Measurements from ENCODE around the gene BRF1.

Gene BRF1

DNA sequence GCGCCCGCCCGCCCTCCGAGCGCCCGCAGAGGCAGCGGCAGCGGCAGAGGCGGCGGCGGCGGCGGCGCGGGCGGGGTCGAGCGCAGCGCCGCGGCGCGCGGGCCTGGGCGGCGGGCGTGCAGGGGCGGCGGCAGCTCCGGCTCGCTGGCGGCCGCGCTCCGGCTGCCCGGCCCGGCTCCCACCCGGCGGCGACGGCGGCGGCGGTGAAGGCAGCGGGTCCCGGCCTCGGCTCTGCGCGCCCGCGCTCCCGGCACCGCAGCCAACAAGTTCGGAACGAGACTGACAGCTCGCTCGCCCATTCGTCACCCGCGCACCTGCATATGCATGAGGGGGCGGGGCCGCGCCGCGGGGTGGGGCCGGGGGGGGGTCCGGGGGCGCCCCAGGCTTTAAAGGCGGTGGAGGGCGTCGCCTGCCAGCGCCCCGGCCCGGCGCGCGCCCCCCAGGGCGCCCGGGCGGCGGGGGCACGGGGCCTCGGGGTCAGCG lies 132.3 kb downstream of the BRF1 start, which contains the start of gene JAG2:
JAG2 (minus strand) TSS at position 281 of the 483 bp plus-strand sequence. CDS start 356 bp downstream, outside the sequence.
- peak; percentile 28 for DNase-seq

DNA sequence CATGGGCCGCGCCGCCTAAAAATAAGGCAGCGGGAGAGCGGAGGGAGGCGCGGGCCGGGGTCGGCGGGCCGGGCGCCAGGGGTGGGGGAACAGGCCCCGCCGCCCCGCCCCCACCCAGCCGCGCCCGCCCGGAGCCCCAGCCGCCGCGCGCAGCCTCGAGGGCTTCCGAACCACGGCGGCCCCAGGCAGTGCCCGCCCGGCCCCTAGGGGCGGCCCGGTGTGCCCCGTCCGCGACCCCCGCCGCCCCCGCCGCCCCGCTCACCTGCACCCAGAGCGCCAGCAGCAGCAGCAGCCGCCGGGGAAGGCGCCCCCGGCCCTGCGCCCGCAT lies 132.7 kb downstream of the BRF1 start:
- no peak for DNase-seq

DNA sequence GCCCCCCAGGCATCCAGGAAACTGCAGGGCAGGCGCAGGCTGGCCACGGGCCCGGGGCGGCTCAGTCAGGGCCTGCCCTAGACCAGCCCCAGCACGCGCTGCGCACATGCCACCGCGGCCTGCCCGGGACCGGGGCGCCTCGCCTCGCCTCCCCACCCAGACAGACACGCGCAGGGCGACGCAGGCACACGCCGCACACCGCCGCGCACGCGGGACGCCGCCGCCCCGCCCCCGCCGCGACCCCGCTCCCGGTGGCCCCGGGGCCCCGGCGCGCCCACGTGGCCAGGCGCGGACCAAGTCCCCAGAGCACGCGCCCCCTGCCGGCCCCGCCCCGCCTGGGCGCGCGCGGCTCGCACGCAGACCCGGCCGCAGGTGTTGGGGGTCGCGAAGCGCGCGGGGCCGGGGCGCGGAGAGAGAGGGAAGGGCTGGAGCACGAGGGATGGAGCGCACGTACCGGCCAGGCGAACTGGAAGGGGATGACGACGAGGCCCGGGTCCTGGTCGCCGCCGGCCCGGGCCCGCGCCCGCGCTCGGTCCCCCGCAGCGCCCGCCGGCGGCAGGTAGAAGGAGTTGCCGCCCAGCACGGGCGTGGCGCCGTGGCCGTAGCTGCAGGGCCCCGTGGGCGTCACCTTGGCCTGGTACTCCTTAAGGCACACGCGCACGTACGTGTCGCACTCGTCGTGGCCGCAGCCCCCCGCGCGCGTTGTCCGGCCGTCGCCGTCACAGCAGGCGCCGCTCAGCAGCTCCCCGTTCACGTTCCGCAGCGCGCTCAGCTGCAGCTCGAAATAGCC lies 133.3 kb downstream of the BRF1 start:
- DNase-seq: no peak

DNA sequence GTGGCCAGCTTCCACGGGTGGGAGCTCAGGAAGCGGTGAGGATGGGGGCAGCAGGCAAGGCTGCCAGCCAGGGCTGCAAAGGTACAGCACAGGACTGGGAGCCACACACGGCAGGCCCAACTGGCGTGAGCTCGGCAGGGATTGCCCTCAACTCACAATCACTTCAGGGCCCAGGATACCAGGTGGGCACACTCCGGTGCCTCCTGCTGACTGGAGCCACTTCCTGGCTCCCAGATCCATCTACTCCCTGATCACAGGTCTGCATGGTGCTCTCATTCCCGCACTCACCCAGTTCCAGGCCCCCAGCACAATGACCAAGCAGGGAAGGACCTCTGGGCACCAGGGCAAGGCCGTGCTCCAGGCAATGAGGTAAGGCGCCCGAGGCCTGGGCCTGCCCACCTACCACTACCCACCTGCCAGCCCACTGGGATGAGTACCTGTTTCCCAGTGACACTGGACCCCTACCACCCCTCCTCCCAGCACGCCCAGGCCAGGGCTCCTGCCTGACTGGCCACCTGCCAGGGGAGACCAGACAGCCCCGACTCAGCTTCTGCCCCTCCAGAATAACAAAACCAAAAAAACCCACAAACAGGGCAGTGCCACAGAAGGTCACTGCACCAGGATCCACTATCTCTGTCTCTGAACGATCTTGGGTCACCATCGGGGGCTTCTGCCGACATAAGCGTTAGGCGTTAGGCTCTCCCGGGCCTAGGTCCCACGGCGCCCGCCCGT lies 134.1 kb downstream of the BRF1 start:
- no peak for DNase-seq

DNA sequence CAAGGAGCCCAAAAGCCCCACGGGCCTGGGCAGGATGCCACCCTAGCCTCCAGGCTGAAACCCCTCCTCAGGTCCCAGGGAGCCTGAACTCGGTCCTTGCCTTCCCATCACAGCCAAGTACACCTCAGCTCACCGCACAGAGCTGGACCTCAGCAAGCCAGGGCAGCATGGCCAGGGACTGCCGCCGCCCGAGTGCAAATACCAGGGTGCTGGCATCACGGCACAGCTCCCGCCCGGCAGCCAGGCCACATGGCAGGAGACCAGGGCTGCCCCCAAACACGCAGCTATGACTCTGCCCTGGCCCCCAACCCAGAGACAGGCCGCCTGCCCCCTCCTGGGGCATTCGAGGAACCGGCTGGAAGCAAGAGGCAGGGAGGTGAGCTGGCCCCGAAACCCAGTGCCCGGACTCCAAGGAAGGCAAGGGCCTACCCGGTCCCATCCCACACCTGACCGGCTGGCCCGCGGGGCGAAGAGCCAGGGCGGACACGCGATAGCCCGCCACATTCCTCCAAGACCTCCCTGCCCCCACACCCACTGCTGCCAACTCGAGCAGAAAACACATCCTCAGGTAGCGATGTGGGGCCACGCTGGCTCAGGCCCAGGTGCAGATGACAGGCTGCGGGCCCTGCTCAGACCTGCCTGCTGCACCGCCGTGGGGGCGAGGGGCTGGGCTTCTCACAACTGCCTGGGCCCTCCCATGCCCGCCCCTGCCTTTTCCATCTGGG lies 134.9 kb downstream of the BRF1 start:
- DNase-seq: no peak

DNA sequence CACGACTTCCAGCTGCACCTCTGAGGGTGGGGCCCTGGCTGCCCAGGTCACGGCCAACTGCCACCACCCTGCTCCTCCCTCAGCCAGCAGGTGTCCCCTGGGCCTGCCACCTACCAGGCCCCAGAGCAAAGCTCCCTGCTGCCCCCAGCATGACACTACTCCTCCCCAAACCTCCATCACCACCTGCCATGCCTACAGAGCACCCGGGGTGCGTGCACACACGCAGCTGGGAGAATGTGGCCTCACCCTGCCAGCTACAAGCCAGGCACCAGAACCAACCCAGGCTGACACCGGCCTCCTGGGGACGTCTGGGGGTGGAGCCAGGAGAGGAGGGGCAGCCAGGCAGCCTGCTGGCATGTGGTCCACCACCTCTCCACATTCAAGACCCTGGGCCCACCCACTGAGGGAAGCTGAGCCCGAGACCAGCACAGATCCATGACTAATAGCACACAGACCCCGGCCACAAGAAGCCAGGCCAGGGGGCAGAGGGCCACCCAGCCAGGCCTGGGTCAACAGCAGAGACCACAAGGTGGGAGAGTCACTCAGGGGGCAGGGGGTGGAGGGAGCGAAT lies 135.6 kb downstream of the BRF1 start:
- DNase-seq: no peak

DNA sequence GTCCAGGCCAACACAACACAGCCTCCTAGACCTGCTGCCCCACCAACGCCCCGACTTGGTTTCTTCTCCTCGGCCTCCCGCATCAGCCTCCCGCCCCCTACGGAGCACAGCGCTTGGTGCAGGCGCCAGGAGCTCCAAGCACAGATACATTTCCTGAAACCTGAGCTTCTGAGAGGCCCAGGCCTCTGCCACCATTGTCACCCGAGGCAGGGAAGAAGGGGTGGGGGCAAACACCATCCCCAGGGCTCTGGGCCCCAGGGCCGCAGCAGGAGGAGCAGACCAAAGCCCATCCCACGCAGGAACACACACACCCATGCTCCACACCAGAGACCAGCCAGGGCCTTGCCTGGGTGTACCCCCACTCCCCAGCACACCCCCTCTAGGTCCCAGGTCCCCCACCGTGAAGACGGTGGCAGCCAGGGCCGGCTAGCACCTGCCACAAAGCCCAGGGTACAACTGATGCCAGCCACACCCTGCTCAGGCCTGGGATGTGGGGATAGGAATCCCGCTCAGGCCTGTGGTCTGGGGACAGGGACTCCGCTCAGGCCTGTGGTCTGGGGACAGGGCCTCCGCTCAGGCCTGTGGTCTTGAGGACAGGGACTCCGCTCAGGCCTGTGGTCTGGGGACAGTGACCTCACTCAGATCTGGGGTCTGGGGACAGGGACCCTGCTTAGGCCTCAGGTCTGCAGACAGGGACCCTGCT lies 137.6 kb downstream of the BRF1 start:
- no peak for DNase-seq

DNA sequence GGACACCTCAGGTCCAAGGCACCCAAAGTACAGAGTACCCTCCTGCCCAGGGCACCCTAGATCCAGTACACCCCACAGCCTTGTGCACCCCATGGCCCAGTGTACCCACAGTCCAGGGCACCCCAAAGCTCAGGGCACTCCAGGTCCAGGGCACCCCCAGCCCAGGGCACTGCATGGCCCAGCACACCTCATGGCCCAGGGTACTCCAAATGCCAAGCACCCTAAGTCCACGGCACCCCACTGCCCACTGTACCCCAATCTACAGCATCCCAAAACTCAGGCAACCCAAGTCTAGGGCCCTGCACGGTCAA lies 138.2 kb downstream of the BRF1 start:
- no peak for DNase-seq

DNA sequence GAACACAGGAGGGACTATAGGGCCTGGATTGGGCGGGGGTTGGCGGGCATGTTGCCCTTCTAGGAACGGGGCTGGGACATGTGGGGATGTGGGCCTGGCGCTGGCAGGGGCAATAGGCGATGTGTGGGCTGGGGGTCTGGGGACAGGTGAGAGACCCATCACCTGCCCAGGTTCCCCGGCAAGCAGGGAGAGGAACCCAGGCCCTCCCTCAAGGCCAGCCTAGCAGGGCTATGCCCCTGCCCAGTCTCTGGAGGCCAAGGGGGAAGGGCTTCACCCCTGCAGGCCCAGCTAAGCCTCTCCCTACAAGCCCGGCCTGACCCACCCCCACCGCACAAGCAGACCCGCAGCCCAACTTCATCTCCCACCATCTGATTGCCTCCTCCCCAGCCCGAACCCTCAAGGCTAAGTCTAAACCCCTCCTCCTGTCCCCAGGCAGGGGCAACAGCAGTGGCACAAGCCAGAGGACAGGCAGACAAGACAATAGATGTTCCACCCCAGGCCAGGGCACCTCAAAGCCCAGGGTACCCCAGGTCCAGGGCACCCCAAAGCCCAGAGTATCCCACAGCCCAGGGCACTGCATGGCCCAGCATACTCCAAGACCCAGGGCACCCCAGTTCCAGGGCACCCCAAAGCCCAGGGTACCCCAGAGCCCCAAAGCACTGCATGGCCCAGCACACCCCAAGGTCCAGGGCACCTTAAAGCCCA lies 138.7 kb downstream of the BRF1 start:
- DNase-seq: no peak

DNA sequence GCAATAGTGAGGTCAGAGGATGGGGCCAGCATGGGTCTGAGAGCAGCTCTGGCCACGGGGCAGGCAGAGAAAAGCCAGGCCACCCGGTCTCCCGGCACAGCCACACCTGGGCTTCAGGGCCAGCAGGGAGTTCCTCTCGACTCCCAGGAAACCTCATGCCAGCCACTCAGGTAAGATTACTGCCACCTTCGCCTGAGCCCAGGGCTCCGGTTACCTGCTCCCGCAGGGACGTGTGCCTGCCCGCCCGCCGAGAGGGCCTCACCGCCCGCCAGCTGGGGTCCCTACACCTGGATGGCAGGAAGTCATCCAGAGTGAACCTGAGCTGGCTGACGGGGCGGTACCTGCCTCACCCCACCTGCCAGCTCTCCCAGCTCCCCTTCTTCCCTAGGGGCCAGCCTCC lies 139.5 kb downstream of the BRF1 start:
- no peak for DNase-seq

DNA sequence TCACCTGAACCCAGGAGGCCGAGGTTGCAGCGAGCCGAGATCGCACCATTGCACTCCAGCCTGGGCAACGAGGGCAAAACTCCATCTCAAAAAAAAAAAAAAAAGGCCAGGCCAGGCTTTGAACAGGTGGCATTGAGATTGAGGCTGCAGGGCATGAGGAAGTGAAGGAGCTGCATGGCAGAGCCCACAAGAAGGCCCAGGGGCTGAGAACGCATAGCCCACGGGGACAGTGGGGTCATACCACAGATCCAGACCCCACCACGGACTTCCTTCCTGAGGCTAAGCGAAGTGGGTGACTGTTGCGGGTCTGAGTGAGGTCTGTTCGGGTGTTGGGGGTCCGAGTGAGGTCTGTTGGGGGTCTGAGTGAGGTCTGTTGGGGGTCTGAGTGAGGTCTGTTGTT lies 140.0 kb downstream of the BRF1 start:
- no peak for DNase-seq

DNA sequence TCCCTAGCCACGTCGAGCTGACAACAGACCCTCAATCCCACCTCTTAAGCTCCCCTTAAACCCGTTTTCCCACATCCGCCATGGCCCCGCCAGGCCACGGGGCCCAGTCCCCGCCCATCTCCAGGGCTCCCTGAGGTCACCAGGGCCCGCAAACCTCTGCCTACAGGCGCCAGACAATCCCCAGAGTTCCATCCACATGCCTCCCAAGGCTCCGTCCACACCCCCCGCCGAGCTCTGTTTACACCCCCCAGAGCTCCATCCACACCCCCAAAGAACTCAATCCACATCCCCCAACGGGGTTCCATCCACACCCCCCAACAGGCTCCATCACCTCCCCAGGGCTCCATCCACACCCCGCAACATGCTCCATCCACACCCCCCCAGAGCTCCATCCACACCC lies 141.5 kb downstream of the BRF1 start:
- DNase-seq: no peak
